SKM-1 (cell line): ENCODE results near the gene NFATC2.
"Not testable (repeated sequence)": the region's sequence is repeated elsewhere in the genome, so short reads cannot be mapped to it uniquely, and the experiment has no call there.

Experiments used
- DNase-seq: peaks from one replicate; lab custom pipeline; 2025; ENCODE audit not compliant: unreplicated experiment; lab: John Stamatoyannopoulos, UW

NFATC2 gene

DNA sequence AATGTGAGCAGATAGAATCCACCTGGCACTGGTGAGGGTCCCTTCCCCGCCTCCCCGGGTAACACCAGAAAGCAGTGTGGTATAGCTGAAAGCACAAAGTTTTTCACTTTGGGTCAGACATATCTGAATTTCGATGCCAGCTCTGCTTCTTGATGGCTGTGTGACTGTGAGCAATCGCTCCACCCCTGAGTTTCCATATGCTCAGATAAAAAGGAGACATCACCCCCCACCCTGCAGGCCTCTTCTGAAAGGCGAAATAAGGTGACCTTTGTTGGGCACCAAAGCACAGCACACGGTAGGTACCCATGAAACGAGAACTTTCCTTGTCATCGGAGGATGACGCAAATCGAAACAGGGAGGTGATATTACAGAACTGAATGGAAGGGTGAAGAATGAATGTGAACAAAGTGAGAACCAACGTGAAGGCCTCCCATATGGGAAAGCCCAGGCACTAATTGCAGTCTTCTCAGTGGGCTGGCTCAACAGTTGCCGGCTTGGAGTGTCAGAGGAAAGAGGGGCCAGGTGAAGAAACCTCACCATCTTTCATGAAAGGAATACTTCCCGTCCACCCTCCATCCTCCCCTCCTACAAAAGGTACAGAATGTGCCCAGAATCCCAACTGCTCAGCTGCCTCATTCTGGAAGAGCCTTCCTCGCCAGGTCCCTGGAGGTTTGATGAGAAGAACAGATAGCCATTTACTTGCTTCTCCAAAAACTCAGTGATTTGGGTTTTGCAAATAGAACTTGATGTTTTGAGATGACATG, 61.8 kb downstream of the NFATC2 start:
- DNase-seq = no peak

- DNase-seq = not testable (repeated sequence)
Observed at GRCh38 chr20:51476106-51476505, 66.4 kb downstream of the NFATC2 start.

GRCh38 chr20:51473771-51474170, 68.7 kb downstream of the NFATC2 start:
- no peak for DNase-seq

DNA sequence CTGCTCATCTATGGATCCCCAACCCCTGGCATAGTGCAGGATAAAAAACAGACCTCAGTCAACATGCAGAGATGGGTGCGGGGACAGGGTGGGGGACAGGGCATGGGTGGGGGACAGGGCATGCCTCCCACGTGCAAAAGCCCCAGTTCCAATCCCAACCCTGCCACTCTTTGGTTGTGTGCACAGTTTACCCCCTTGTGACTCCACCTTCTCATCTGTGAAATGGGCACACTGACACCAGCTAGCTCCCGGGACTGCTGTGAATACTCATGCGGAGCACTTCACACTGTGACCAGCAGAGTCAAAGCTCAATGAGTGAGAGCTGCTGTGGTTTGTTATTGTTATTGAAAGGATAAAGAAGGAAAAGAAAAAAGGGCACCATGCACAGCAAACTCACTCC, 69.3 kb downstream of the NFATC2 start:
- no peak for DNase-seq

- no peak for DNase-seq
Observed at GRCh38 chr20:51470907-51471411, 71.6 kb downstream of the NFATC2 start.

DNA sequence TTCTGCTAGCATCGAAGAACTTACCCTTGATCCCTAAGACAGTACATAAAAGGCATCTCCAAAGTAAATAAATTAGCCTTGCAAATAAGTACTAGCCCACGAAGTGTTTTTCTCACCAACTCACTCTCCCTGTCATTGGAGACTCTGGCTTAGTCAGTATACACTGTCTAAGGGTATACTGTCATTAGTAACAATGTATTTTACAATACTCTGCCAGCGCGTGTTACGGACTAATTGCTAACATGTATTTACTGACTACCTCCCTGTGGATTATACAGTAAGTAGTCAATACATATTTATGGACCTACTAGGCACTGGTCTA, 72.1 kb downstream of the NFATC2 start:
- no peak for DNase-seq

DNA sequence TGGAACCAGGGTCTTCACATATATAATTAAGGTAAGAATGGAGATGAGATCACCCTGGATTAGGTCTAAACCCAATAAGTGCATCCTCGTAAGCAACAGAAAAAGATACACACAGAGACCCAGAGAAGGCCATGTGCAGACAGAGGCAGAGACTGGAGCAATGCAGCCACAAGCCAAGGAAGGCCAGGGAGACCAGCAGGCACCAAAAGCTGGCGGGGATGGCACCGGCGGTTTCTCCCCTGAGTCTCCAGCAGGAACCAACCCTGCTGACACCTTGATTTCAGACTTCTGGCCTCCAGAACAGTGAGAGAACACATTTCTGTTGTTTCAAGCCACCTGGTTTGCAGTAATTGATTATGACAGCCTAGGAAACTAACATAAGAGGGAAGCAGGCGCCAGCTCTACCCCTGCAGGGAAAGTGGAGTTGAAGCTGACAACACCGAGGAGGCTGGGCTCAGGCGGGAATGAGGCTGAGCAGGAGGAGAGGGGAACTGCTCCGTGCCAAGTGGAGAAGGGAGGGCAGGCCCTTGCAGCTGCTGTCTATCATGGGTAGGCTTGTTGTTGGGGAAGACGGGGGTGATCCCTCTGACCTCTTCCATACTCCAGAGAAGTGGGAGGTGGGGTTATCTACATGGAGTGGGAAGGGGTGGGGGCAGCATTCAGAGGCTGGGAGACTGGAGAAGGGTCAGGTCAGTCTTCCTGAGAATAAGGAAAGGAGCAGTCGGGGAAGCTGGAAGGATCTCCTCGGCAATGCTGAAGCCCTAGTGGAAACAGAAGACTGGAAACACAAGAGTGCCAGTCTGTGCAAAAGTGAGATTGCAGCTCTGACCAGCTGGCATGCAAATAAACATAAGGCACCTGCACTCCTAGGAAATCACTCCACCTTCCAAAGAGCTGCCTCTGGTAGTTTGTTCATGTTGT, 72.7 kb downstream of the NFATC2 start:
- DNase-seq = no peak

GRCh38 chr20:51469046-51469445, 73.5 kb downstream of the NFATC2 start:
- DNase-seq = no peak

DNA sequence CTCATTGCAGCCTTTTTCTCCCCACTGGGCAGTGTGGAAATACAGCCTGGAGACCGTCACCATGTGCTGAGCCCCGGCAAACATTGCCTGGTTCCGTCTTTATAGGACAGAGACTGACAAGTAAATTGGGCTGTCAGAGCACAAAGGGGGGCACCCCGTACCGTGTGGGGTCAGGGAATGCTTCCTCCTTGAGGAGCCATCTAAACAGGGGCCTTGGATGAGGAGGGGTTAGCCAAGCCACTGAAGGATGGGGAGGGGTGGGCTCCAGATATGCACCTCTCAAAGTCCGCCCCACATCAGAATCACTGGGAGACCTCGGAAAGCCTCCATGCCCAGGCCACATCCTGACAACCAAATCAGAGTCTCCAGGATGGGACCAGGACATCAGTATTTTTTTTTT, 73.9 kb downstream of the NFATC2 start:
- DNase-seq = no peak

DNA sequence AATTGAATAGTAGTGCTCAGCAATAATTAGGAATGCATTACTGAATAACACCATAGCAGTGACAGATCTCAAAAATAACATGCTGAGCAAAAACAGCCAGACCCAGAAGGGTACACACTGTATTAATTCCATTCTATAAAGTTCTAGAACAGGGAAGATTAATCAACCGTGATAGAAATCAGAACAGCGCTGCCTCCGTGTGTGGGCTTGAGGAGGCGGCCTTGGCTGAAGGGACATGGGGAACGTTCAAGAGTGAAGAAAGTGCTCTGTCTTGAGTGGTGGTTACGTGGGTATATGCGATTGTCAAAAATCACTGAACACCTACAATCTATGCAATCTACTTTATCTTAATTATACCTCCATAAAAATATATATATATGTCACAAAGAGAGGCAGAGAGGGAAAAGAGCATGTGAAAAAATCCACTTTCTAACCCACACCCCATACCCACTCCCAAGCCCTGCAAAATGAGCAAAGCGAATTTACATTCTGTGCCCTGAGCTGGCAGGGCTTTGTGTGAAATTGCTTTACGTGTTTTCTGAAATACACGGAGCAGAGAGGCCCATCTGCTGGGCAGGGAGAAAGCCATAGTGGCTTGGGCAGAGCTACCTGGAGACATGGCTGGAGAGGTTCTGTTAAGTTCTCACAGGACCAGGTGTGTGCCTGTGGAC, 74.4 kb downstream of the NFATC2 start:
- DNase-seq = no peak

GRCh38 chr20:51463998-51464397, 78.5 kb downstream of the NFATC2 start:
- no peak for DNase-seq

DNA sequence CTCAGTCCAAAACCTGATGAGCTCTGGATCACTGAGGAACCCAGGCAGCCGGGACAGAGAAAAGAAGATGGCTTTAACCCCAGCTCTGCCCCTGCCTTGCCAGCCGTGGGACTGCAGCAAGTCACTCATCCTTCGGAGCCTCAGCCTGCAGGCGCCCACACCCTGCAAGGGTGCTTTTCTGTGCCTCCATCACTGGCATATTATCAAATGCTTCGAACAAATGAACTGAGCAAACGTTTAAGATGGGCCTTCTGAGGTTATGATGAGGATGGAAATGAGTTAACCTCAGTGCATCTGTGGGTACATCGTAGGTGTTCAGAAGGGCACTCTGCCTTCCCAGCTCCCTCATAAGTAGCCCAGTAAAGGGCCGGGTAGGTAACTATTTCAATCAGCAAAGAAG, 79.0 kb downstream of the NFATC2 start:
- no peak for DNase-seq

DNA sequence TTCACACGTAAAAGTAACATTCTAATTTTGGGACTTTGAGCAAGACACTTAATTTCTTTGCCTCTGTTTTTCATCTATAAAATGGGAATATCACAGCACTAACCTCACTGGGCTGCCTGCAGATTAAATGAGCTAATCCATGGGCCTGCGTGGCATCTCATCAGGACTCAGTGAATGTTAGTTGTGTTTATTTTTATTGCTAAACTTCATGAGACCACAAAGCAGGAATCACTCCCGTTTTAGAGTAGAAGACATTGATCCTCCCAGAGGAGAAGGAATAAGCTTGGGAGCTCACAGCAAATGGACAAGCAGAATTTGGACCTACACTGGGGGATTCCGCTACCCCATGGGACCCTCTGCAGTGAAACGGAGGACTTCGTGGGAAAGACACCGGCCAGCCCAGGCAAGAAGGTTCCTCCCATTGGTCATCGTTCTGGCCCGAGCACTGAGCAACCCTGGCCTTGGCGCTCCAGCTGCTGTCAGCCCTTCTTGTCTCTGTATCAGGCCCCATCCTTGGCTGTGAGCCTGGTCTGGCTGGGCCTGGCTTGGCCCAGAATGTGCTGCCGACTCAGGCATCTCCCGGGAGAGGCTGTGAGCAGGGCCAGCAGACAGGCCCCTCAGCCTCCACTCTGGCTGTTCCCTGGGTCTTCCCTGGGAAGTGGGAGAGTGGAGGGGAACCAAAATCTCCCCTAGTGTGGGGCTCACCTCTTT, 79.8 kb downstream of the NFATC2 start:
- DNase-seq = no peak

GRCh38 chr20:51461846-51462245, 80.7 kb downstream of the NFATC2 start:
- DNase-seq = peak; percentile 53

- no peak for DNase-seq
Observed at GRCh38 chr20:51461306-51461705, 81.2 kb downstream of the NFATC2 start.

GRCh38 chr20:51460569-51461265, 81.8 kb downstream of the NFATC2 start:
- peak; percentile 96 for DNase-seq

DNA sequence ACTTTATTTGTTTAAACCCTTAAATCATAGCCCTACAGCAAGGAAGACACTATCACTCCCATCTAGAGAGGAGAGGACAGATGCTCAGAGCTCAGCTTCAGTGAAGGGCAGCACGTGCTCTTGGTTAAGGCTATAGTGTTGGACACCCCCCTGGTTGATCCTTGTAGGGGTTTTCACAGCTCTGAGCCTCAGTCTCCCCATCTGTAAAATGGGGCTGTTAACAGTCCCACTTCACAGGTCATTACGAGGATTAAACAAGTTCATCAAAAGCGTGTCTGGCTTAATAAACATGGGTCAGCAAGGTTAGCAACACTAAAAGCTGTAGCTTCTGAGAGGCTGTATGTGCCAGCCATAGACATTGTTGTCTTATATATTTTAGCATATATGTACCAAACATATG, 82.4 kb downstream of the NFATC2 start:
- DNase-seq = no peak

DNA sequence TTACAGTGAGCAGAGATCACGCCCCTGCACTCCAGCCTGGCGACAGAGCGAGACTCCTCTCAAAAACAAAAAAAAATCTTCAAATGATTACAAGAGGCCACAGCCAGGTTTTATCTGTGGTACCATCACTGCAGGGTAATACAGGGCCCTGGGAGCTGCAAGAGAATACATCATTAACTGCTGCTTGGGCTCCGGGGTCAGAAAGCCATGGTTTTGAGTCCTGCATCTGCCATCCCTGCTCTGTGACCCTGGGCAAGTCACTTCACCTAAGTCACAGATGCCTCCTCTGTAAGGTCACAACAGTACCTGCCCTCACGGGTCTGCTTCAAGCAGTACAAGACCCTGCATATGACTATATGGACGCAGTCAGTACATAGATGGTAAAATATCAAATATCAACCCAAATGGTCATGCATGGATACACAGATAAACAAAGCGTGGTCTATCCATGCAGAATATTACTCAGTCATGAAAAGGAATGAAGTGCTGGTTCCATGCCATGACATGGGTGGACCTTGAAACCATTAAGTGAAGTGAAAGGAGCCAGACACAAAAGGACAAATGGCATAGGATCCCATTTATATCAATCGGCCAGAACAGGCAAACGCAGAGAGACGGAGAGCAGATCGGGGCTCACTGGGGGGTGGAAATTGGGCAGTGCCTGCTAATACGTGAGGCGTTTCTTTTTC, 83.6 kb downstream of the NFATC2 start:
- DNase-seq = no peak

- DNase-seq = no peak
Observed at GRCh38 chr20:51457533-51457932, 85.0 kb downstream of the NFATC2 start.
